HepG2 (cell line): ENCODE data around the gene RABL6.

Source experiments
- EZH2 ChIP-seq: conservative IDR thresholded peaks from 2 replicates; pipeline ENCODE4 v1.6.1; 2012; ENCODE audit warnings: mild to moderate bottlenecking, low read depth, low read length, moderate library complexity
- POLR2AphosphoS5 ChIP-seq: IDR thresholded peaks from 2 replicates; pipeline ENCODE4 v1.6.1; 2012; ENCODE audit warnings: low read depth, low read length
- RFXANK ChIP-seq: IDR thresholded peaks from 2 replicates; pipeline ENCODE4 v1.6.1; 2016
- SMC3 ChIP-seq: IDR thresholded peaks from 2 replicates; pipeline ENCODE4 v1.6.1; 2011; ENCODE audit warnings: low read length, improper control_type of control experiment
- SP1 ChIP-seq, 2 experiments: fragments of 450-650 bp in 1 of 2; sonication (generic) in 1 of 2; formaldehyde crosslinking in 1 of 2; IDR thresholded peaks; 2 replicates each; pipeline versions ENCODE4 v1.4.0 to v1.6.1; 2016 to 2020; ENCODE audit warnings: missing genetic modification reagents in 1 of 2
- ZNF354B ChIP-seq: sonication (generic); formaldehyde crosslinking; IDR thresholded peaks from 2 replicates; pipeline ENCODE4 v1.8.0; 2022; ENCODE audit warnings: mild to moderate bottlenecking, missing genetic modification reagents
- TF ChIP-seq, protein P1 (sequence below): sonication (generic); formaldehyde crosslinking; IDR thresholded peaks from 2 replicates; pipeline ENCODE4 v1.5.0; 2020; ENCODE audit warnings: mild to moderate bottlenecking, missing genetic modification reagents, moderate library complexity
- TF ChIP-seq, protein P2 (sequence below), 2 experiments: sonication (generic) in 1 of 2; formaldehyde crosslinking in 1 of 2; IDR thresholded peaks; 2 replicates each; pipeline versions ENCODE4 v1.4.0 to v1.6.1; 2016 to 2020; ENCODE audit warnings: borderline replicate concordance in 1 of 2, low read depth in 1 of 2, mild to moderate bottlenecking in 1 of 2, missing genetic modification reagents in 1 of 2
- TF ChIP-seq, protein P3 (sequence below): sonication (generic); formaldehyde crosslinking; IDR thresholded peaks from 2 replicates; pipeline ENCODE4 v1.8.1; 2023; ENCODE audit warnings: mild to moderate bottlenecking, missing genetic modification reagents

DNA sequence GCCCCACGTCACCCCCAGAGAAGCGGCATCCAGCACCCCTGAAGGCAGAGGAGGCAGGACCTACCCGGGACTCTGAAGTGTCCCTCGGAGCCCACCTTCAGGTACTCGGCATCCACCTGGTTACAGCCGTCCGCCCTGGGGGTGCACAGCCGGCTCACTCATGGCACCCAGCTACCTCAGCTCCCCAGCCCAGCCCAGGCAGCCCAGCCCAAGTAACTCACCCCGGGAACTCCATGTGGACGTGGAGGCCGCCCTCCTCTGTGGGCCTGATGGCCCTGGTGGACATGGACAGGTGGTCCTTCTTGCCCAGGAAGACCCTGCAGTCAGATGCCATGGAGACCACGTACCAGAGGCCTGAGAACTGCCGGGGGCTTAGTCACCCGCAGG is 44.1 kb upstream of the RABL6 start:
- TF ChIP-seq RFXANK (CRISPR knock-in tag) (no peak), SP1 (IDR thresholded peaks at IDR 0.05) (no peak), SP1 (CRISPR knock-in tag; IDR thresholded peaks at IDR 0.05) (no peak), ZNF354B (CRISPR knock-in tag) (no peak), EZH2 (no peak), POLR2AphosphoS5 (no peak), SMC3 (no peak)
- TF ChIP-seq, protein P1, sequence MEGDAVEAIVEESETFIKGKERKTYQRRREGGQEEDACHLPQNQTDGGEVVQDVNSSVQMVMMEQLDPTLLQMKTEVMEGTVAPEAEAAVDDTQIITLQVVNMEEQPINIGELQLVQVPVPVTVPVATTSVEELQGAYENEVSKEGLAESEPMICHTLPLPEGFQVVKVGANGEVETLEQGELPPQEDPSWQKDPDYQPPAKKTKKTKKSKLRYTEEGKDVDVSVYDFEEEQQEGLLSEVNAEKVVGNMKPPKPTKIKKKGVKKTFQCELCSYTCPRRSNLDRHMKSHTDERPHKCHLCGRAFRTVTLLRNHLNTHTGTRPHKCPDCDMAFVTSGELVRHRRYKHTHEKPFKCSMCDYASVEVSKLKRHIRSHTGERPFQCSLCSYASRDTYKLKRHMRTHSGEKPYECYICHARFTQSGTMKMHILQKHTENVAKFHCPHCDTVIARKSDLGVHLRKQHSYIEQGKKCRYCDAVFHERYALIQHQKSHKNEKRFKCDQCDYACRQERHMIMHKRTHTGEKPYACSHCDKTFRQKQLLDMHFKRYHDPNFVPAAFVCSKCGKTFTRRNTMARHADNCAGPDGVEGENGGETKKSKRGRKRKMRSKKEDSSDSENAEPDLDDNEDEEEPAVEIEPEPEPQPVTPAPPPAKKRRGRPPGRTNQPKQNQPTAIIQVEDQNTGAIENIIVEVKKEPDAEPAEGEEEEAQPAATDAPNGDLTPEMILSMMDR: no peak
- TF ChIP-seq, protein P2, sequence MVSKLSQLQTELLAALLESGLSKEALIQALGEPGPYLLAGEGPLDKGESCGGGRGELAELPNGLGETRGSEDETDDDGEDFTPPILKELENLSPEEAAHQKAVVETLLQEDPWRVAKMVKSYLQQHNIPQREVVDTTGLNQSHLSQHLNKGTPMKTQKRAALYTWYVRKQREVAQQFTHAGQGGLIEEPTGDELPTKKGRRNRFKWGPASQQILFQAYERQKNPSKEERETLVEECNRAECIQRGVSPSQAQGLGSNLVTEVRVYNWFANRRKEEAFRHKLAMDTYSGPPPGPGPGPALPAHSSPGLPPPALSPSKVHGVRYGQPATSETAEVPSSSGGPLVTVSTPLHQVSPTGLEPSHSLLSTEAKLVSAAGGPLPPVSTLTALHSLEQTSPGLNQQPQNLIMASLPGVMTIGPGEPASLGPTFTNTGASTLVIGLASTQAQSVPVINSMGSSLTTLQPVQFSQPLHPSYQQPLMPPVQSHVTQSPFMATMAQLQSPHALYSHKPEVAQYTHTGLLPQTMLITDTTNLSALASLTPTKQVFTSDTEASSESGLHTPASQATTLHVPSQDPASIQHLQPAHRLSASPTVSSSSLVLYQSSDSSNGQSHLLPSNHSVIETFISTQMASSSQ (IDR thresholded peaks at IDR 0.05; ENCODE audit: low read depth): no peak
- TF ChIP-seq, protein P2 (CRISPR knock-in tag; IDR thresholded peaks at IDR 0.05; ENCODE audit: borderline replicate concordance): no peak
- TF ChIP-seq, protein P3, sequence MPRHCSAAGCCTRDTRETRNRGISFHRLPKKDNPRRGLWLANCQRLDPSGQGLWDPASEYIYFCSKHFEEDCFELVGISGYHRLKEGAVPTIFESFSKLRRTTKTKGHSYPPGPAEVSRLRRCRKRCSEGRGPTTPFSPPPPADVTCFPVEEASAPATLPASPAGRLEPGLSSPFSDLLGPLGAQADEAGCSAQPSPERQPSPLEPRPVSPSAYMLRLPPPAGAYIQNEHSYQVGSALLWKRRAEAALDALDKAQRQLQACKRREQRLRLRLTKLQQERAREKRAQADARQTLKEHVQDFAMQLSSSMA (CRISPR knock-in tag): no peak
